Neural progenitor cell (in vitro differentiated cells): Measurements from ENCODE around the gene FUZ. TPM values are rescaled to one million over a fixed set of nuclear protein-coding genes. Genes with fewer than 3 reads are reported as not detected.

Experiments used
- DNase-seq: peaks from one replicate; pipeline ENCODE4 v3.0.0-alpha.2; 2016; ENCODE audit warnings: low spot score
- H2AFZ ChIP-seq: fragments of 200-600 bp; sonication (generic); replicated peaks from 2 replicates; pipeline ENCODE4 v1.6.1; 2016; ENCODE audit warnings: antibody characterized with exemption
- H3F3A ChIP-seq: fragments of 200-600 bp; sonication (generic); 2 replicates; pipeline ENCODE4 v1.6.1; 2016; ENCODE audit warnings: antibody characterized with exemption, low read depth
- H3K27ac ChIP-seq: fragments of 200-600 bp; sonication (generic); 2 replicates; pipeline ENCODE4 v1.5.1; 2016; ENCODE audit warnings: mild to moderate bottlenecking
- H3K27me3 ChIP-seq: fragments of 200-600 bp; sonication (generic); 2 replicates; pipeline ENCODE4 v1.6.1; 2016; ENCODE audit warnings: mild to moderate bottlenecking, moderate library complexity
- H3K36me3 ChIP-seq: fragments of 200-600 bp; sonication (generic); 2 replicates; pipeline ENCODE4 v1.5.1; 2016
- H3K4me1 ChIP-seq: fragments of 200-600 bp; sonication (generic); 2 replicates; pipeline ENCODE4 v1.6.1; 2016; ENCODE audit warnings: mixed run types
- H3K4me2 ChIP-seq: fragments of 200-600 bp; sonication (generic); 2 replicates; pipeline ENCODE4 v1.6.1; 2016
- H3K4me3 ChIP-seq: fragments of 200-600 bp; sonication (generic); 2 replicates; pipeline ENCODE4 v1.5.1; 2016
- H3K79me2 ChIP-seq: fragments of 200-600 bp; sonication (generic); 2 replicates; pipeline ENCODE4 v1.6.1; 2016; ENCODE audit warnings: low read depth
- H3K9ac ChIP-seq: fragments of 200-600 bp; sonication (generic); 2 replicates; pipeline ENCODE4 v1.6.1; 2016
- H3K9me3 ChIP-seq: fragments of 200-600 bp; sonication (generic); 2 replicates; pipeline ENCODE4 v1.5.1; 2016; ENCODE audit warnings: low read depth
- H4K20me1 ChIP-seq: fragments of 200-600 bp; sonication (generic); 2 replicates; pipeline ENCODE4 v1.6.1; 2016; ENCODE audit warnings: low read depth
- H3K27ac Mint-ChIP-seq: 3 replicates; pipeline ENCODE4 v1.8.0; 2021; ENCODE audit warnings: mixed read lengths
- H3K27me3 Mint-ChIP-seq: 2 replicates; pipeline ENCODE4 v1.8.0; 2022; ENCODE audit warnings: low read depth, mild to moderate bottlenecking, inconsistent platforms, moderate library complexity, mixed read lengths; ENCODE audit not compliant: insufficient read depth
- H3K36me3 Mint-ChIP-seq: 3 replicates; pipeline ENCODE4 v1.8.0; 2021; ENCODE audit warnings: mixed read lengths
- H3K4me1 Mint-ChIP-seq: 3 replicates; pipeline ENCODE4 v1.8.0; 2021; ENCODE audit warnings: mixed read lengths
- H3K4me3 Mint-ChIP-seq: 3 replicates; pipeline ENCODE4 v1.8.0; 2021; ENCODE audit warnings: mild to moderate bottlenecking, moderate library complexity, mixed read lengths
- H3K9me3 Mint-ChIP-seq: 3 replicates; pipeline ENCODE4 v1.8.0; 2020; ENCODE audit warnings: mixed read lengths
- EZH2 ChIP-seq: fragments of 200-600 bp; sonication (generic); IDR thresholded peaks from 2 replicates; pipeline ENCODE4 v1.6.1; 2017; ENCODE audit warnings: antibody characterized with exemption, mild to moderate bottlenecking, moderate library complexity
- EZH2phosphoT487 ChIP-seq: fragments of 200-600 bp; sonication (generic); IDR thresholded peaks from 2 replicates; pipeline ENCODE4 v1.6.1; 2017; ENCODE audit warnings: antibody characterized with exemption
- total RNA-seq: library from RNA; depleted of rRNA; stranded (reverse); fragments of >200 nt; gene quantifications from 2 replicates; pipeline ENCODE4 v1.2.3, GENCODE V29; 2015; ENCODE audit warnings: low replicate concordance
- TF ChIP-seq, protein P1 (sequence below): fragments of 200-600 bp; sonication (generic); IDR thresholded peaks from 2 replicates; pipeline ENCODE4 v1.5.1; 2017; ENCODE audit warnings: antibody characterized with exemption, mild to moderate bottlenecking

Gene FUZ
- total RNA-seq, 1 donor from 2014 or later = 24.6 TPM

DNA sequence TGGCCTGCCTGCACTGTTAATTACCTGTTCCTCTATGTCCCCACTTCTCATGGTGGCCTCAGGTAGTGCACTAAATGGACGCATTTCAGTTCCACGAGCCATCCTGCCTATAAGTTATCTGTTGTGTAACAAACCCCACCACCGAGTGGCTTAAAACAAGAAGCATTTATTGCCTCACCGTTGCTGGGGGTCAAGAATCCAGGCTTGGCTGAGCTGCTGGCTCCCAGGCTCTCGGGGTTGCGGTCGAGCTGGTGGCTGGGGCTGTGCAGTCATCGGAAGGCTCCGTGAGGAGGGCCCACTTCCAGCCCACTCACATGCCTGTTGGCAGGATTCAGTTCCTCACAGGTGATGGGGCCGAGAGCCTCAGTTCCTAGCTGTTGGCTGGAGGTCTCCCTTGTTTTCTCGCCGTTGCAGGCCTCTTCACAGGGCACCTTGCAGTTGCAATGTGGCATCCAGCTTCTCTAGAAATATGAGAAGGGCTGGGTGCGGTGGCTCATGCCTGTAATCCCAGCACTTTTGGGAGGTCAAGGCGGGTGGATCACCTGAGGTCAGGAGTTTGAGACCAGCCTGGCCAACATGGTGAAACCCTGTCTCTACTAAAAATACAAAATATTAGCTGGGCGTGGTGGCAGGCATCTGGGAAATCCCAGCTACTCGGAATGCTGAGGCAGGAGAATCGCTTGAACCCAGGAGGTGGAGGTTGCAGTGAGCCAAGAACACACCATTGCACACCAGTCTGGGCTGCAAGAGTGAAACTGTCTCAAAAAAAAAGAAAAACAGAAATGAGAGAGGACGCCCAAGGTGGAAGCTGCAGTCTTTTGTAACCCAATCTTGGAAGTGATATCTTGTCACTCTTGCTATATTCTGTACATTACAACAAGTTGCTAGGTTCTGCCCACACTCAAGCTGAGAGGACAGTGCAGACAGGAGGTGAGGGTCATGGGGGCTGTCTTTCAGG lies 31.3 kb upstream of the FUZ start:
- DNase-seq = no peak
- Histone ChIP-seq H3K36me3 (no peaks in the 10 kb centered on the region), H3K4me1 (no peaks in the 10 kb centered on the region), H3K27me3 (no peaks in the 10 kb centered on the region), H4K20me1 (no peaks in the 10 kb centered on the region), H3K4me3 (no peak overlapping the region), H2AFZ (no peak overlapping the region), H3K9ac (no peak overlapping the region), H3K79me2 (peaks cover 12% of the 10 kb centered on the region), H3K27ac (no peak overlapping the region), H3K4me2 (no peak overlapping the region), H3F3A (peaks cover 21% of the 10 kb centered on the region), H3K9me3 (no peaks in the 10 kb centered on the region)
- Mint-ChIP-seq H3K4me3 (no peak overlapping the region), H3K27me3 (peaks cover 6% of the 10 kb centered on the region), H3K9me3 (peaks cover 9% of the 10 kb centered on the region), H3K36me3 (peaks cover 31% of the 10 kb centered on the region), H3K27ac (no peak overlapping the region), H3K4me1 (peaks cover 2% of the 10 kb centered on the region)
- no peak for TF ChIP-seq EZH2phosphoT487
- TF ChIP-seq, protein P1, sequence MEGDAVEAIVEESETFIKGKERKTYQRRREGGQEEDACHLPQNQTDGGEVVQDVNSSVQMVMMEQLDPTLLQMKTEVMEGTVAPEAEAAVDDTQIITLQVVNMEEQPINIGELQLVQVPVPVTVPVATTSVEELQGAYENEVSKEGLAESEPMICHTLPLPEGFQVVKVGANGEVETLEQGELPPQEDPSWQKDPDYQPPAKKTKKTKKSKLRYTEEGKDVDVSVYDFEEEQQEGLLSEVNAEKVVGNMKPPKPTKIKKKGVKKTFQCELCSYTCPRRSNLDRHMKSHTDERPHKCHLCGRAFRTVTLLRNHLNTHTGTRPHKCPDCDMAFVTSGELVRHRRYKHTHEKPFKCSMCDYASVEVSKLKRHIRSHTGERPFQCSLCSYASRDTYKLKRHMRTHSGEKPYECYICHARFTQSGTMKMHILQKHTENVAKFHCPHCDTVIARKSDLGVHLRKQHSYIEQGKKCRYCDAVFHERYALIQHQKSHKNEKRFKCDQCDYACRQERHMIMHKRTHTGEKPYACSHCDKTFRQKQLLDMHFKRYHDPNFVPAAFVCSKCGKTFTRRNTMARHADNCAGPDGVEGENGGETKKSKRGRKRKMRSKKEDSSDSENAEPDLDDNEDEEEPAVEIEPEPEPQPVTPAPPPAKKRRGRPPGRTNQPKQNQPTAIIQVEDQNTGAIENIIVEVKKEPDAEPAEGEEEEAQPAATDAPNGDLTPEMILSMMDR = no peak
- TF ChIP-seq EZH2 = no peak

DNA sequence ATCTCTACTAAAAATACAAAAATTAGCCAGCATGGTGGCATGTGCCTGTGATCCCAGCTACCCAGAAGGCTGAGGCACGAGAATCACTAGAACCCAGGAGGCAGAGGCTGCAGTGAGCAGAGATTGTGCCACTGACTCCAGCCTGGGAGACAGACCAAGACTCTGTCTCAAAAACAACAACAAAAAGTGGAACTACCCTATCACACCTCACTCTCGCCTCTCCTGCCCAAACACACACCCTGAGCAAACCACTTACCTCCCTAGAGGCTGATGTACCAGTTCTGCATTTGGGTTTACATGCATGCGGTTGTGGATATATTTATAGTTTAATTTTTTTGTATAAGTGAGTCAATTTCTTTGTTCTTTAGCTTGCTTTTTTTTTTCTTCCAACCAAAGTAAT lies 30.2 kb upstream of the FUZ start:
- Histone ChIP-seq H3F3A (peaks cover 21% of the 10 kb centered on the region), H3K27ac (no peak overlapping the region), H3K4me3 (no peak overlapping the region), H4K20me1 (no peaks in the 10 kb centered on the region), H3K4me1 (no peaks in the 10 kb centered on the region), H3K79me2 (peaks cover under 1% of the 10 kb centered on the region), H3K9ac (no peak overlapping the region), H2AFZ (no peak overlapping the region), H3K4me2 (no peak overlapping the region), H3K9me3 (no peaks in the 10 kb centered on the region), H3K27me3 (no peaks in the 10 kb centered on the region), H3K36me3 (no peaks in the 10 kb centered on the region)
- no peak for TF ChIP-seq EZH2phosphoT487
- TF ChIP-seq EZH2 = no peak
- TF ChIP-seq, protein P1 = no peak
- DNase-seq = no peak
- H3K9me3 Mint-ChIP-seq = peaks cover 1% of the 10 kb centered on the region
- no peak overlapping the region for H3K27ac Mint-ChIP-seq
- no peaks in the 10 kb centered on the region for H3K27me3 Mint-ChIP-seq
- peaks cover 2% of the 10 kb centered on the region for H3K4me1 Mint-ChIP-seq
- H3K4me3 Mint-ChIP-seq = no peak overlapping the region
- H3K36me3 Mint-ChIP-seq = peaks cover 32% of the 10 kb centered on the region

DNA sequence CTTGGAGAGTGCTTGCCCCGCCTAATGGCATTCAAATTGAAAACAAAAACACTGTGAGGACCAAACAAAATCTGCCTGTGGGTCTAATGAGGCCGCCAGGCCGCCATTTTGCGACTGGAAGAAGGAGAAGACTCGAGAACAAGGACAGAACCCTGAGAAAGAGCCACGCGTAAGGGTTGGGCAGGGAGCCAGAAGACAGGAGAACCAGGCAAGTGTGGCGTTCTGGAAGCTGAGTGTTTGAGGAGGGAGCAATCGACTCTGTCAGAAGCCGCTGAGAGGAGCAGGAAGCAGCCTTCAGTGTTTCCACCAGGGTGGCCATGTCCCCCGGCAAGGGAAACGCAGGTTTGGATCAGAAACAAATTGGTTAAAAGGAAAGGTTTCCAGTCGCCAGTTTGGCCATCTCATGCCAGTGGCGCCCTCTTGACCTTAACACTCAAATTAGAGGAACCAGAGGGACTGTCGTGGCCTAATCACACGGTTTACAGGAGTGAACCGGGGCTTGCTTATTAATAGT lies 27.7 kb upstream of the FUZ start:
- no peaks in the 10 kb centered on the region for H3K79me2 ChIP-seq
- TF ChIP-seq, protein P1 = no peak
- TF ChIP-seq EZH2 = no peak
- no peak for TF ChIP-seq EZH2phosphoT487
- Mint-ChIP-seq H3K9me3 (no peaks in the 10 kb centered on the region), H3K4me1 (peaks cover 2% of the 10 kb centered on the region), H3K4me3 (no peak overlapping the region), H3K36me3 (peaks cover 35% of the 10 kb centered on the region), H3K27me3 (no peaks in the 10 kb centered on the region), H3K27ac (peak overlapping the region; percentile 44)
- H3K4me2 ChIP-seq = no peak overlapping the region
- no peak overlapping the region for H3K27ac ChIP-seq
- peaks cover 10% of the 10 kb centered on the region for H3F3A ChIP-seq
- no peaks in the 10 kb centered on the region for H4K20me1 ChIP-seq
- H2AFZ ChIP-seq = no peak overlapping the region
- H3K27me3 ChIP-seq = no peaks in the 10 kb centered on the region
- no peak overlapping the region for H3K4me3 ChIP-seq
- no peaks in the 10 kb centered on the region for H3K36me3 ChIP-seq
- H3K9me3 ChIP-seq = no peaks in the 10 kb centered on the region
- no peak for DNase-seq
- no peak overlapping the region for H3K9ac ChIP-seq
- no peaks in the 10 kb centered on the region for H3K4me1 ChIP-seq
